Endodermal cell (in vitro differentiated cells): ENCODE measurements around the gene PADI2. TPM values are rescaled to one million over a fixed set of nuclear protein-coding genes. Genes with fewer than 3 reads are reported as not detected.

Experiments used
- DNase-seq: peaks from one replicate; pipeline ENCODE4 v3.0.0-alpha.2; 2017
- H3K27ac ChIP-seq: 2 replicates; pipeline ENCODE4 v1.5.1; 2013; ENCODE audit warnings: mild to moderate bottlenecking, low read depth, low read length, moderate library complexity
- H3K27me3 ChIP-seq: 2 replicates; pipeline ENCODE4 v1.6.1; 2013; ENCODE audit warnings: mild to moderate bottlenecking, low read length, moderate library complexity; ENCODE audit not compliant: insufficient read depth, control insufficient read depth, poor library complexity, severe bottlenecking
- H3K36me3 ChIP-seq: 2 replicates; pipeline ENCODE4 v1.7.0; 2013; ENCODE audit warnings: mild to moderate bottlenecking, low read length, moderate library complexity; ENCODE audit not compliant: control insufficient read depth, insufficient read depth
- H3K4me1 ChIP-seq: one replicate; pipeline ENCODE4 v1.7.0; 2013; ENCODE audit warnings: low read length; ENCODE audit not compliant: control insufficient read depth, insufficient read depth
- H3K4me3 ChIP-seq: 2 replicates; pipeline ENCODE4 v1.5.1; 2013; ENCODE audit warnings: mild to moderate bottlenecking, low read length, moderate library complexity
- H3K9ac ChIP-seq: 2 replicates; pipeline ENCODE4 v1.6.1; 2013; ENCODE audit warnings: mild to moderate bottlenecking, low read length, moderate library complexity; ENCODE audit not compliant: poor library complexity, severe bottlenecking; ENCODE audit errors: extremely low read depth
- H3K9me3 ChIP-seq: 2 replicates; pipeline ENCODE4 v1.6.1; 2013; ENCODE audit warnings: mild to moderate bottlenecking, low read length, moderate library complexity; ENCODE audit not compliant: control insufficient read depth
- H3K27ac Mint-ChIP-seq: 2 replicates; pipeline ENCODE4 v1.8.0; 2020; ENCODE audit warnings: mixed read lengths
- H3K27me3 Mint-ChIP-seq: 2 replicates; pipeline ENCODE4 v1.8.0; 2021; ENCODE audit warnings: mild to moderate bottlenecking, mixed read lengths; ENCODE audit not compliant: insufficient read depth
- H3K36me3 Mint-ChIP-seq: 2 replicates; pipeline ENCODE4 v1.8.0; 2020; ENCODE audit warnings: low read depth, mixed read lengths
- H3K4me1 Mint-ChIP-seq: 2 replicates; pipeline ENCODE4 v1.8.0; 2020; ENCODE audit warnings: mixed read lengths
- H3K4me3 Mint-ChIP-seq: 2 replicates; pipeline ENCODE4 v1.8.0; 2020; ENCODE audit warnings: mild to moderate bottlenecking, moderate library complexity, mixed read lengths
- H3K9me3 Mint-ChIP-seq: 2 replicates; pipeline ENCODE4 v1.8.0; 2020; ENCODE audit warnings: mild to moderate bottlenecking, mixed read lengths
- WGBS, 2 experiments: methylation state at CpG; one replicate each; pipeline versions ENCODE4 v1.1.5 to v1.1.7; 2013; ENCODE audit warnings: missing lambda C conversion rate in 2 of 2, mixed read lengths in 1 of 2; ENCODE audit not compliant: insufficient coverage in 1 of 2, insufficient read length in 1 of 2; 5-methylcytosine and 5-hydroxymethylcytosine counted together
- total RNA-seq, 2 donors: library from RNA; stranded (reverse); fragmentation: NEBNext Ultra II Directional in 1 of 2; extraction: Animal tissue kit (Norgen Biotek cat#: 25700) in 1 of 2; gene quantifications; 2 replicates in 1 of 2; 3 replicates in 1 of 2; pipeline ENCODE4 v1.2.1, GENCODE V29; 2021
- TF ChIP-seq, protein P1 (sequence below): fragments of 200-600 bp; sonication (generic); conservative IDR thresholded peaks from 2 replicates; pipeline ENCODE4 v1.5.0; 2021; ENCODE audit warnings: antibody characterized with exemption, mild to moderate bottlenecking

Gene PADI2
- total RNA-seq, 2 donors from 2014 or later, result 2.0 to 2.7 TPM

DNA sequence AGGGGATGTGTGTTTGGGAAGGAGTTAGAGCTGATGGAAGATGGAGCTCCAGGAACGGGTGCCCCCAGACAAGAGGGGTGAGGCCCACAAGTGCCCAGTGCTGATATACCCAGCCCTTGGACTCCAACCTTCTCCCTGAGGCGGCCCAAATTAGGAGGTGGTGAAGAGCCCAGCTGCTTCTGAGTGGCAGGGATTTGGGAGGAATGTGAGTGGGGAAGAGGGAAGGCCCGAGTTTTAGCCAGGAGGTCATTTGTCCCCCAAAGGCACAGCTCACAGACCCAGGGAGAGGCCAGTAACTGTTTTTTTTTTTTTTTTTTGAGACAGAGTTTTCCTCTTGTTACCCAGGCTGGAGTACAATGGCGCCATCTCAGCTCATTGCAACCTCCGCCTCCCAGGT lies 1.2 kb upstream of the PADI2 start:
- DNase-seq, result no peak
- Mint-ChIP-seq H3K27me3 (peaks cover 47% of the 10 kb centered on the region), H3K27ac (no peak overlapping the region), H3K36me3 (no peaks in the 10 kb centered on the region), H3K4me1 (peaks cover 12% of the 10 kb centered on the region), H3K4me3 (no peak overlapping the region), H3K9me3 (no peaks in the 10 kb centered on the region)
- no peak overlapping the region for H3K4me3 ChIP-seq
- H3K4me1 ChIP-seq, result no peaks in the 10 kb centered on the region
- H3K36me3 ChIP-seq, result no peaks in the 10 kb centered on the region
- 91 to 100% methylated on average over 1 to 5 of the region's 5 CpGs for WGBS, 2 experiments
- H3K27me3 ChIP-seq, result peaks cover 43% of the 10 kb centered on the region
- TF ChIP-seq, protein P1, sequence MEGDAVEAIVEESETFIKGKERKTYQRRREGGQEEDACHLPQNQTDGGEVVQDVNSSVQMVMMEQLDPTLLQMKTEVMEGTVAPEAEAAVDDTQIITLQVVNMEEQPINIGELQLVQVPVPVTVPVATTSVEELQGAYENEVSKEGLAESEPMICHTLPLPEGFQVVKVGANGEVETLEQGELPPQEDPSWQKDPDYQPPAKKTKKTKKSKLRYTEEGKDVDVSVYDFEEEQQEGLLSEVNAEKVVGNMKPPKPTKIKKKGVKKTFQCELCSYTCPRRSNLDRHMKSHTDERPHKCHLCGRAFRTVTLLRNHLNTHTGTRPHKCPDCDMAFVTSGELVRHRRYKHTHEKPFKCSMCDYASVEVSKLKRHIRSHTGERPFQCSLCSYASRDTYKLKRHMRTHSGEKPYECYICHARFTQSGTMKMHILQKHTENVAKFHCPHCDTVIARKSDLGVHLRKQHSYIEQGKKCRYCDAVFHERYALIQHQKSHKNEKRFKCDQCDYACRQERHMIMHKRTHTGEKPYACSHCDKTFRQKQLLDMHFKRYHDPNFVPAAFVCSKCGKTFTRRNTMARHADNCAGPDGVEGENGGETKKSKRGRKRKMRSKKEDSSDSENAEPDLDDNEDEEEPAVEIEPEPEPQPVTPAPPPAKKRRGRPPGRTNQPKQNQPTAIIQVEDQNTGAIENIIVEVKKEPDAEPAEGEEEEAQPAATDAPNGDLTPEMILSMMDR, result no peak
- H3K27ac ChIP-seq, result no peak overlapping the region
- H3K9me3 ChIP-seq, result no peaks in the 10 kb centered on the region
- H3K9ac ChIP-seq, result no peak overlapping the region

DNA sequence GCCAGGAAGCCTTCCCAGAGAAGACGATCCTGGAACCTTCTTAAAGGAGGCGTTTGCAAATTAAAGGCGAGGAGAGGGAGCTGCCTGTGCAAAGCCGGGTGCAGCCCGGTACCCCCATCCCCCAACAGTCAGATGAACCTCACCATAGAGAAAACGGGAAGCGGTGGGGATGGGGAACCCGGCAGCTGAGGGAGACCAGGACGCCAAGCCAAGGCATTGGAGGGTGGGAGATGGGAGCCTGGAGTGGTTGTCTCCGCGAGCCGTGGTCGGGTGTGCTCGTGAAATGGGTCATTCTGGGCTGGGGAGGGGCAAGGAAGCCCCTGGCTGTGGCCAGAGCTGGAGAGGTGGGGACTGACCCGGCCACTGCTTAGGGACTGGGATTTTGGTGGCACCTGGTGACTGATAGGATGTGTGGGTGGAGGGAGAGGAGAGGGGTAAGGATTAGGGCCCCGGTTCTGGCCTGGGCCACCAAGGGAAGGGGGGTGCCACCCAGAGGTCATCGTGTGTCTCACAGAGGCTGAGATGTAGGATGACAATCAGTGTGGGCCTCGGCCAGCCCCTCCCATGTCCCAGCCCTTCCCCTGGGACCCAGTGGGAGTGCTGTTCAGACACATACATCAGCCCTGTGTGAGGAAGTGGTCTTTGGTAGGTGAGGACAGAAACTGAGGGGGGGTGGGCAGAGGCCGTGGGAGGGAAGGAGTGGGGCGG lies 676 bp upstream of the PADI2 start:
- Histone ChIP-seq H3K27ac (no peak overlapping the region), H3K4me3 (peak overlapping the region; percentile 76), H3K9me3 (no peaks in the 10 kb centered on the region), H3K9ac (no peak overlapping the region), H3K4me1 (no peaks in the 10 kb centered on the region), H3K36me3 (no peaks in the 10 kb centered on the region), H3K27me3 (peaks cover 43% of the 10 kb centered on the region)
- Mint-ChIP-seq H3K9me3 (no peaks in the 10 kb centered on the region), H3K27me3 (peaks cover 51% of the 10 kb centered on the region), H3K4me3 (peak overlapping the region; percentile 61), H3K36me3 (no peaks in the 10 kb centered on the region), H3K27ac (no peak overlapping the region), H3K4me1 (peaks cover 12% of the 10 kb centered on the region)
- peak; percentile 74 for DNase-seq
- TF ChIP-seq, protein P1, result peak; percentile 22
- WGBS, 2 experiments, result 47 to 48% methylated on average over 11 to 20 of the region's 20 CpGs

- Histone ChIP-seq H3K27ac (no peak overlapping the region), H3K9me3 (no peaks in the 10 kb centered on the region)
- TF ChIP-seq, protein P1, result no peak
Measured at GRCh38 chr1:17118706-17119075, 560 bp downstream of the PADI2 start.

More at GRCh38 chr1:17118706-17119075, 560 bp downstream of the PADI2 start:
- H3K27me3 ChIP-seq, result peaks cover 43% of the 10 kb centered on the region
- WGBS, 2 experiments, result 6 to 12% methylated on average over 6 to 14 of the region's 14 CpGs
- no peaks in the 10 kb centered on the region for H3K36me3 Mint-ChIP-seq
- no peaks in the 10 kb centered on the region for H3K36me3 ChIP-seq
- H3K9ac ChIP-seq, result no peak overlapping the region
- peaks cover 58% of the 10 kb centered on the region for H3K27me3 Mint-ChIP-seq
- peaks cover 12% of the 10 kb centered on the region for H3K4me1 Mint-ChIP-seq
- H3K27ac Mint-ChIP-seq, result no peak overlapping the region
- H3K4me1 ChIP-seq, result no peaks in the 10 kb centered on the region
- peak overlapping the region; percentile 76 for H3K4me3 ChIP-seq
- peak overlapping the region; percentile 61 for H3K4me3 Mint-ChIP-seq
- H3K9me3 Mint-ChIP-seq, result no peaks in the 10 kb centered on the region
- DNase-seq, result peak; percentile 72
